HepG2 (cell line): Measurements from ENCODE around the gene PSMB3. TPM values are rescaled to one million over a fixed set of nuclear protein-coding genes. Genes with fewer than 3 reads are reported as not detected.

ENCODE experiments used
- GABPB1 ChIP-seq: IDR thresholded peaks from 2 replicates; pipeline ENCODE4 v1.6.1; 2016; ENCODE audit warnings: mild to moderate bottlenecking, missing genetic modification reagents, moderate library complexity, missing compliant biosample characterization
- NFE2 ChIP-seq: sonication (generic); formaldehyde crosslinking; IDR thresholded peaks from 2 replicates; pipeline ENCODE4 v1.4.0; 2020; ENCODE audit warnings: missing genetic modification reagents
- NFE2L1 ChIP-seq: sonication (generic); formaldehyde crosslinking; IDR thresholded peaks from 2 replicates; pipeline ENCODE4 v1.4.0; 2020; ENCODE audit warnings: missing genetic modification reagents, mild to moderate bottlenecking, borderline replicate concordance
- POLR2G ChIP-seq: fragments of 200-400 bp; formaldehyde crosslinking; IDR thresholded peaks from 2 replicates; pipeline ENCODE4 v1.6.1; 2018; ENCODE audit warnings: mild to moderate bottlenecking, low read depth, low read length, moderate library complexity
- RELA ChIP-seq: sonication (generic); formaldehyde crosslinking; IDR thresholded peaks from 2 replicates; pipeline ENCODE4 v1.4.0; 2020; ENCODE audit warnings: missing genetic modification reagents
- ZNF232 ChIP-seq: sonication (generic); formaldehyde crosslinking; IDR thresholded peaks from 2 replicates; pipeline ENCODE4 v1.4.0; 2020; ENCODE audit warnings: missing genetic modification reagents, borderline replicate concordance
- ZNF335 ChIP-seq: sonication (generic); formaldehyde crosslinking; IDR thresholded peaks from 2 replicates; pipeline ENCODE4 v1.4.0; 2020; ENCODE audit warnings: missing genetic modification reagents
- polyA plus RNA-seq, 8 experiments: library from polyadenylated mRNA; depleted of rRNA in 3 of 8; stranded (reverse) in 7 of 8; unstranded in 1 of 8; fragments of >200 nt; fragmentation: Illumina TruSeq in 4 of 8; extraction: Trizol in 4 of 8; gene quantifications; 2 replicates each; pipeline versions ENCODE4 v1.2.1 to v1.2.3, GENCODE V29; 2011 to 2016; ENCODE audit warnings: low read depth in 4 of 8, missing spikeins in 1 of 8, mixed read lengths in 1 of 8; ENCODE audit not compliant: insufficient read depth in 1 of 8
- total RNA-seq, 5 experiments: library from RNA; depleted of rRNA; stranded (reverse); fragments of >200 nt; fragmentation: Illumina TruSeq; extraction: Trizol; gene quantifications; 2 replicates each; pipeline ENCODE4 v1.2.3, GENCODE V29; 2016; ENCODE audit warnings: low read depth in 1 of 5
- TF ChIP-seq, protein P1 (sequence below): sonication (generic); formaldehyde crosslinking; IDR thresholded peaks from 2 replicates; pipeline ENCODE4 v1.4.0; 2020; ENCODE audit warnings: mild to moderate bottlenecking, missing genetic modification reagents, borderline replicate concordance
- TF ChIP-seq, protein P2 (sequence below): IDR thresholded peaks from 2 replicates; pipeline ENCODE4 v1.6.1; 2016; ENCODE audit warnings: mild to moderate bottlenecking
- TF ChIP-seq, protein P3 (sequence below): sonication (generic); formaldehyde crosslinking; IDR thresholded peaks from 2 replicates; pipeline ENCODE4 v1.4.0; 2020; ENCODE audit warnings: missing genetic modification reagents
- TF ChIP-seq, protein P4 (sequence below): sonication (generic); formaldehyde crosslinking; IDR thresholded peaks from 2 replicates; pipeline ENCODE4 v1.4.0; 2020; ENCODE audit warnings: missing genetic modification reagents
- TF ChIP-seq, protein P5 (sequence below): sonication (generic); formaldehyde crosslinking; IDR thresholded peaks from 2 replicates; pipeline ENCODE4 v1.5.1; 2020; ENCODE audit warnings: missing genetic modification reagents, mild to moderate bottlenecking, borderline replicate concordance
- TF ChIP-seq, protein P6 (sequence below), 2 experiments: sonication (generic) in 1 of 2; formaldehyde crosslinking in 1 of 2; IDR thresholded peaks; 2 replicates each; pipeline versions ENCODE4 v1.5.1 to v1.6.1; 2011 to 2020; ENCODE audit warnings: borderline replicate concordance in 1 of 2, low read depth in 1 of 2, low read length in 1 of 2, mild to moderate bottlenecking in 1 of 2, missing genetic modification reagents in 1 of 2, moderate library complexity in 1 of 2

The PSMB3 gene
- total and polyA plus RNA-seq, 2 of the 13 experiments (the other 11 are each of a cell fraction or from before 2014, with no cell fraction given) = 366 to 517 TPM

DNA sequence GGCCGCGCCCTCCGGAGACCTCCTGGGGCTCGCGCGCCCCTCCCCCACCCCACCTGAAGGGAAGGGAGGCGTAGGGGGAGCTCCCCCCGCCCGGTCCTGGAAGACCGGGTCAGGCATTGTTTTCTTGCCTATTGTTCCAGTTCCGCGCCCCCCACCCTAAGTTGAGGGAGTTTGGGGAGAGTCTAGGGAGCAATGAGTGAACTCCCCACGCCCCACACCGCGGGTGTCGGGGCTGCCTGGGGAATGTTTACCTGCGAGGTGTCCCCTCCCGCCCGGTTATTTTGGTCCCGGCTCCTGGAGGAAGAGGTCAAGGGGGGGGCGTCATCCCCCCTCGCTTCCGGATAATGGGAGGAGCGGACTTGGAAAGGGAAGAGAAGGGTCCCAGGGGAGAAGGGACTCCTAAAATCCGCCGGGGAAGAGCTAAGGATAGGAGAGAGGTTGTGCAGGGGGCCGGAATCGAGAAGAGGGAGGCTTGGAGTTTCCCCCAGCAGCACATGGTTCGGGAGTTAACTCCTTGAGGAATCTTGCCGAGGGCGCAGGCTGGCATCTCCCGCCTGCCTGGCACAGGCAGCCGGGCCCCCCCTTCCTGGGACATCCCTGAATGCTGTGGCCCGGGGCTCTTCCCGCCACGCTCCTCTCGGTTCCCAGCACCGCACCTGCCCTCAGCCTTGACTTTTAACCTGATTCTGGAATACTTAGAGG, 46.6 kb upstream of the PSMB3 start (continued):
- TF ChIP-seq, protein P1, sequence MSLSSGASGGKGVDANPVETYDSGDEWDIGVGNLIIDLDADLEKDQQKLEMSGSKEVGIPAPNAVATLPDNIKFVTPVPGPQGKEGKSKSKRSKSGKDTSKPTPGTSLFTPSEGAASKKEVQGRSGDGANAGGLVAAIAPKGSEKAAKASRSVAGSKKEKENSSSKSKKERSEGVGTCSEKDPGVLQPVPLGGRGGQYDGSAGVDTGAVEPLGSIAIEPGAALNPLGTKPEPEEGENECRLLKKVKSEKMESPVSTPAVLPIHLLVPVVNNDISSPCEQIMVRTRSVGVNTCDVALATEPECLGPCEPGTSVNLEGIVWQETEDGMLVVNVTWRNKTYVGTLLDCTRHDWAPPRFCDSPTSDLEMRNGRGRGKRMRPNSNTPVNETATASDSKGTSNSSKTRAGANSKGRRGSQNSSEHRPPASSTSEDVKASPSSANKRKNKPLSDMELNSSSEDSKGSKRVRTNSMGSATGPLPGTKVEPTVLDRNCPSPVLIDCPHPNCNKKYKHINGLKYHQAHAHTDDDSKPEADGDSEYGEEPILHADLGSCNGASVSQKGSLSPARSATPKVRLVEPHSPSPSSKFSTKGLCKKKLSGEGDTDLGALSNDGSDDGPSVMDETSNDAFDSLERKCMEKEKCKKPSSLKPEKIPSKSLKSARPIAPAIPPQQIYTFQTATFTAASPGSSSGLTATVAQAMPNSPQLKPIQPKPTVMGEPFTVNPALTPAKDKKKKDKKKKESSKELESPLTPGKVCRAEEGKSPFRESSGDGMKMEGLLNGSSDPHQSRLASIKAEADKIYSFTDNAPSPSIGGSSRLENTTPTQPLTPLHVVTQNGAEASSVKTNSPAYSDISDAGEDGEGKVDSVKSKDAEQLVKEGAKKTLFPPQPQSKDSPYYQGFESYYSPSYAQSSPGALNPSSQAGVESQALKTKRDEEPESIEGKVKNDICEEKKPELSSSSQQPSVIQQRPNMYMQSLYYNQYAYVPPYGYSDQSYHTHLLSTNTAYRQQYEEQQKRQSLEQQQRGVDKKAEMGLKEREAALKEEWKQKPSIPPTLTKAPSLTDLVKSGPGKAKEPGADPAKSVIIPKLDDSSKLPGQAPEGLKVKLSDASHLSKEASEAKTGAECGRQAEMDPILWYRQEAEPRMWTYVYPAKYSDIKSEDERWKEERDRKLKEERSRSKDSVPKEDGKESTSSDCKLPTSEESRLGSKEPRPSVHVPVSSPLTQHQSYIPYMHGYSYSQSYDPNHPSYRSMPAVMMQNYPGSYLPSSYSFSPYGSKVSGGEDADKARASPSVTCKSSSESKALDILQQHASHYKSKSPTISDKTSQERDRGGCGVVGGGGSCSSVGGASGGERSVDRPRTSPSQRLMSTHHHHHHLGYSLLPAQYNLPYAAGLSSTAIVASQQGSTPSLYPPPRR (CRISPR knock-in tag) = peak; percentile 65; the same call in 1 of the 2 replicates
- TF ChIP-seq ZNF335 (no peak), GABPB1 (CRISPR knock-in tag) (peak; percentile 71), NFE2 (CRISPR knock-in tag) (no peak), NFE2L1 (CRISPR knock-in tag) (no peak), RELA (CRISPR knock-in tag) (0 out of 2 replicates have a peak, but pooled peaks have one; percentile 41), ZNF232 (0 out of 2 replicates have a peak, but pooled peaks have one; percentile 13), POLR2G (peak; percentile 71)
- TF ChIP-seq, protein P2, sequence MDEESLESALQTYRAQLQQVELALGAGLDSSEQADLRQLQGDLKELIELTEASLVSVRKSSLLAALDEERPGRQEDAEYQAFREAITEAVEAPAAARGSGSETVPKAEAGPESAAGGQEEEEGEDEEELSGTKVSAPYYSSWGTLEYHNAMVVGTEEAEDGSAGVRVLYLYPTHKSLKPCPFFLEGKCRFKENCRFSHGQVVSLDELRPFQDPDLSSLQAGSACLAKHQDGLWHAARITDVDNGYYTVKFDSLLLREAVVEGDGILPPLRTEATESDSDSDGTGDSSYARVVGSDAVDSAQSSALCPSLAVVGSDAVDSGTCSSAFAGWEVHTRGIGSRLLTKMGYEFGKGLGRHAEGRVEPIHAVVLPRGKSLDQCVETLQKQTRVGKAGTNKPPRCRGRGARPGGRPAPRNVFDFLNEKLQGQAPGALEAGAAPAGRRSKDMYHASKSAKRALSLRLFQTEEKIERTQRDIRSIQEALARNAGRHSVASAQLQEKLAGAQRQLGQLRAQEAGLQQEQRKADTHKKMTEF (CRISPR knock-in tag) = peak; percentile 33; the same call in 1 of the 2 replicates
- TF ChIP-seq, protein P3, sequence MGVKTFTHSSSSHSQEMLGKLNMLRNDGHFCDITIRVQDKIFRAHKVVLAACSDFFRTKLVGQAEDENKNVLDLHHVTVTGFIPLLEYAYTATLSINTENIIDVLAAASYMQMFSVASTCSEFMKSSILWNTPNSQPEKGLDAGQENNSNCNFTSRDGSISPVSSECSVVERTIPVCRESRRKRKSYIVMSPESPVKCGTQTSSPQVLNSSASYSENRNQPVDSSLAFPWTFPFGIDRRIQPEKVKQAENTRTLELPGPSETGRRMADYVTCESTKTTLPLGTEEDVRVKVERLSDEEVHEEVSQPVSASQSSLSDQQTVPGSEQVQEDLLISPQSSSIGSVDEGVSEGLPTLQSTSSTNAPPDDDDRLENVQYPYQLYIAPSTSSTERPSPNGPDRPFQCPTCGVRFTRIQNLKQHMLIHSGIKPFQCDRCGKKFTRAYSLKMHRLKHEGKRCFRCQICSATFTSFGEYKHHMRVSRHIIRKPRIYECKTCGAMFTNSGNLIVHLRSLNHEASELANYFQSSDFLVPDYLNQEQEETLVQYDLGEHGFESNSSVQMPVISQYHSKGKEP = no peak
- TF ChIP-seq, protein P4, sequence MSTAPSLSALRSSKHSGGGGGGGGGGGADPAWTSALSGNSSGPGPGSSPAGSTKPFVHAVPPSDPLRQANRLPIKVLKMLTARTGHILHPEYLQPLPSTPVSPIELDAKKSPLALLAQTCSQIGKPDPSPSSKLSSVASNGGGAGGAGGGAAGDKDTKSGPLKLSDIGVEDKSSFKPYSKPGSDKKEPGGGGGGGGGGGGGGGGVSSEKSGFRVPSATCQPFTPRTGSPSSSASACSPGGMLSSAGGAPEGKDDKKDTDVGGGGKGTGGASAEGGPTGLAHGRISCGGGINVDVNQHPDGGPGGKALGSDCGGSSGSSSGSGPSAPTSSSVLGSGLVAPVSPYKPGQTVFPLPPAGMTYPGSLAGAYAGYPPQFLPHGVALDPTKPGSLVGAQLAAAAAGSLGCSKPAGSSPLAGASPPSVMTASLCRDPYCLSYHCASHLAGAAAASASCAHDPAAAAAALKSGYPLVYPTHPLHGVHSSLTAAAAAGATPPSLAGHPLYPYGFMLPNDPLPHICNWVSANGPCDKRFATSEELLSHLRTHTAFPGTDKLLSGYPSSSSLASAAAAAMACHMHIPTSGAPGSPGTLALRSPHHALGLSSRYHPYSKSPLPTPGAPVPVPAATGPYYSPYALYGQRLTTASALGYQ (CRISPR knock-in tag) = peak; percentile 64; the same call in 1 of the 2 replicates
- TF ChIP-seq, protein P5, sequence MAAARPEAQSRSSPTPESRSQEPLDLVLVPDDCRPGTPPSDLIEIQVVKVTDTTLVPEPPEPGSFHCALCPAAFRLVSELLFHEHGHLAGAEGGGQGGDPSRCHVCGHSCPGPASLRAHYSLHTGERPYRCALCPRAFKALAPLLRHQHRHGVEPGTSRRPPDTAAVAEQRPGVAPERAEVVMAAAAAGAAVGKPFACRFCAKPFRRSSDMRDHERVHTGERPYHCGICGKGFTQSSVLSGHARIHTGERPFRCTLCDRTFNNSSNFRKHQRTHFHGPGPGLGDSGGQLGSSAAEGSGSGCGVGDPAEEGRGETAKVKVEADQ = peak; percentile 78; the same call in 1 of the 2 replicates
- TF ChIP-seq, protein P6, sequence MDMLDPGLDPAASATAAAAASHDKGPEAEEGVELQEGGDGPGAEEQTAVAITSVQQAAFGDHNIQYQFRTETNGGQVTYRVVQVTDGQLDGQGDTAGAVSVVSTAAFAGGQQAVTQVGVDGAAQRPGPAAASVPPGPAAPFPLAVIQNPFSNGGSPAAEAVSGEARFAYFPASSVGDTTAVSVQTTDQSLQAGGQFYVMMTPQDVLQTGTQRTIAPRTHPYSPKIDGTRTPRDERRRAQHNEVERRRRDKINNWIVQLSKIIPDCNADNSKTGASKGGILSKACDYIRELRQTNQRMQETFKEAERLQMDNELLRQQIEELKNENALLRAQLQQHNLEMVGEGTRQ (IDR thresholded peaks at IDR 0.05; ENCODE audit: low read depth, low read length) = no peak
- TF ChIP-seq, protein P6 (CRISPR knock-in tag; IDR thresholded peaks at IDR 0.05; ENCODE audit: borderline replicate concordance) = no peak
